PC-9 (cell line): ENCODE measurements around the gene ARHGAP6. TPM values are rescaled to one million over a fixed set of nuclear protein-coding genes. Genes with fewer than 3 reads are reported as not detected.
A peak's percentile ranks its signal among the peaks of the same experiment; 100 is the strongest.

Experiments
- BruUV-seq: library from RNA; stranded (reverse); fragments of 400-500 nt; replicated peaks from 2 replicates; lab custom pipeline; 2021; lab: Mats Ljungman, UMichigan
- CTCF ChIA-PET: fragments of 300-600 bp; sonication (Branson Sonifier 250); formaldehyde crosslinking; loops from one replicate; lab custom pipeline; 2022; ENCODE audit warnings: antibody characterized with exemption; lab: Charles Lee
- POLR2A ChIA-PET: fragments of 300-600 bp; sonication (Branson Sonifier 250); formaldehyde crosslinking; loops from one replicate; lab custom pipeline; 2022; ENCODE audit warnings: antibody characterized with exemption; ENCODE audit not compliant: unreplicated experiment; lab: Charles Lee
- DNase-seq, 2 experiments: peaks; one replicate each; pipeline versions ENCODE4 v3.0.0 to v3.0.0-alpha.2; 2015 to 2022; ENCODE audit warnings: mixed read lengths in 1 of 2
- H2AFZ ChIP-seq: fragments of 200-600 bp; sonication (generic); 2 replicates; pipeline ENCODE4 v1.8.1; 2017; ENCODE audit warnings: antibody characterized with exemption
- H3F3A ChIP-seq: fragments of 200-600 bp; sonication (generic); 2 replicates; pipeline ENCODE4 v1.8.1; 2017; ENCODE audit warnings: antibody characterized with exemption, mild to moderate bottlenecking, low read depth; ENCODE audit not compliant: insufficient read depth
- H3K27ac ChIP-seq: fragments of 200-600 bp; sonication (generic); 2 replicates; pipeline ENCODE4 v1.6.1; 2016; ENCODE audit warnings: mixed run types
- H3K27me3 ChIP-seq: fragments of 200-600 bp; sonication (generic); 2 replicates; pipeline ENCODE4 v1.6.1; 2016; ENCODE audit warnings: low read depth, mixed run types; ENCODE audit not compliant: insufficient read depth
- H3K36me3 ChIP-seq: fragments of 200-600 bp; sonication (generic); 2 replicates; pipeline ENCODE4 v1.6.1; 2016; ENCODE audit warnings: low read depth, mixed run types
- H3K4me1 ChIP-seq: fragments of 200-600 bp; sonication (generic); replicated peaks from 2 replicates; pipeline ENCODE4 v1.6.1; 2016; ENCODE audit warnings: mixed run types; ENCODE audit not compliant: insufficient read depth
- H3K4me2 ChIP-seq: fragments of 200-600 bp; sonication (generic); 2 replicates; pipeline ENCODE4 v1.6.1; 2017; ENCODE audit warnings: mixed run types
- H3K4me3 ChIP-seq: fragments of 200-600 bp; sonication (generic); 2 replicates; pipeline ENCODE4 v1.6.1; 2016; ENCODE audit warnings: mixed run types
- H3K79me2 ChIP-seq: fragments of 200-600 bp; sonication (generic); 2 replicates; pipeline ENCODE4 v1.6.1; 2017; ENCODE audit warnings: low read depth, mixed run types
- H3K9me2 ChIP-seq: fragments of 200-600 bp; sonication (generic); 2 replicates; pipeline ENCODE4 v1.8.1; 2017; ENCODE audit warnings: mild to moderate bottlenecking; ENCODE audit not compliant: insufficient read depth
- H3K9me3 ChIP-seq: fragments of 200-600 bp; sonication (generic); 2 replicates; pipeline ENCODE4 v1.8.1; 2016; ENCODE audit warnings: low read depth; ENCODE audit not compliant: insufficient read depth
- H4K20me1 ChIP-seq: fragments of 200-600 bp; sonication (generic); 2 replicates; pipeline ENCODE4 v1.8.1; 2017; ENCODE audit not compliant: insufficient read depth
- CTCF ChIP-seq: fragments of 200-600 bp; sonication (generic); conservative IDR thresholded peaks from 2 replicates; pipeline ENCODE4 v1.6.1; 2017; ENCODE audit warnings: mixed run types, antibody characterized with exemption, mild to moderate bottlenecking, moderate library complexity
- EZH2 ChIP-seq: fragments of 200-600 bp; sonication (generic); IDR thresholded peaks from 2 replicates; pipeline ENCODE4 v1.8.0; 2017; ENCODE audit warnings: antibody characterized with exemption, low read depth
- intact Hi-C: fragments of 100-400 bp; cut with micrococcal nuclease; formaldehyde crosslinking; loops from one replicate; pipeline ENCODE4 v1.10.0; 2022; ENCODE audit not compliant: unreplicated experiment
- total RNA-seq: library from RNA; stranded (reverse); gene quantifications from 2 replicates; pipeline ENCODE4 v1.2.3, GENCODE V29; 2021

Gene ARHGAP6
- total RNA-seq, 1 experiment from 2014 or later: not detected

DNA sequence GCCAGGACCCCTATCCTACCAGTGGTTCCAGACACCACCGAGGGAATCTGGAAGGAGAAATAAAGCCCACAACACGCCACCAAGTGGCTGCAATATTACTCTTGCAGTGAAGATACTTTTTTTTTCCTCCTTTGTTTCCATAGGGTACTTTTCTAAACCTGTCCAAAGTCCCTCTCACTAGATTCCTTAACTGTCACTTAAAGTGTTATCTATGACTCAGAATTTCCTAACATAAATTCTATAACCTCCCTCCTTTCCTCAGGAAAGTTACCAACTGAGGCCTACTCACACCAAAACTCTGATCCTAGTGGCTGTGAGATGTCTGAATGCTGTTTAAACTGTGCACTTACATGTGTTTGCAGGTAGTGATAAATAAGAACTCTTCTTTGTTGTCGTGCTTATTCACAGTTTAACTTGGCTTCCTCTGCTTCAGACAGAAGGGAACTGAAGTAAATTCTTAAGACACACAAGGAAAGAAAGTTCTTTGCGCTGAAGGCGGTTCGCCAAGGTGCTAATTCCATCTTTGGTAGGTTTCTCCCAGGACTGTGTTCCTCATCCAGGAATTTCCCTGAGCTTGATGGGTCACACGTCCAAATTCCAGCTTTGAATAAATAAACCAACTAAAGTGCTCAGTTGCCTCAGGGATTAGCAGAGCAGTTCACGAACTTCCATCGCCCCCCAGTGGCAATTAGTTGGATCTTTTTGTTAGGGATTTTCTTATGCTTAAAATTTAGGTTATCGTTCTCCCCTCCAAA is 565.3 kb downstream of the ARHGAP6 start:
- no peaks in the 10 kb centered on the region for H3K27me3 ChIP-seq
- no peak overlapping the region for H3K4me3 ChIP-seq
- TF ChIP-seq EZH2: no peak
- peak; percentile 70 for TF ChIP-seq CTCF
- no peak overlapping the region for H3K4me2 ChIP-seq
- no peak overlapping the region for H3K27ac ChIP-seq
- ChIA-PET CTCF (interaction anchor here (1.1 to 1.7 kb wide), 2 partner anchors 910 to 913 kb away, joined by 3 to 13 read pairs; no protein-coding TSS in a partner anchor), POLR2A (interaction anchor here (0.6 kb wide), 1 partner anchor 497 kb away, joined by 7 read pairs; no protein-coding TSS in a partner anchor)
- intact Hi-C loops: loop anchor here (1.0 kb wide), 3 partner anchors 375 to 910 kb away; no protein-coding TSS in a partner anchor
- H3F3A ChIP-seq: no peaks in the 10 kb centered on the region
- no TSS peak for BruUV-seq
- H4K20me1 ChIP-seq: no peaks in the 10 kb centered on the region
- no peaks in the 10 kb centered on the region for H3K36me3 ChIP-seq
- H2AFZ ChIP-seq: no peak overlapping the region
- DNase-seq: peak in 1 of 2 experiments; percentile 24
- H3K79me2 ChIP-seq: no peaks in the 10 kb centered on the region
- H3K4me1 ChIP-seq: no peaks in the 10 kb centered on the region
- H3K9me2 ChIP-seq: no peaks in the 10 kb centered on the region
- no peaks in the 10 kb centered on the region for H3K9me3 ChIP-seq

DNA sequence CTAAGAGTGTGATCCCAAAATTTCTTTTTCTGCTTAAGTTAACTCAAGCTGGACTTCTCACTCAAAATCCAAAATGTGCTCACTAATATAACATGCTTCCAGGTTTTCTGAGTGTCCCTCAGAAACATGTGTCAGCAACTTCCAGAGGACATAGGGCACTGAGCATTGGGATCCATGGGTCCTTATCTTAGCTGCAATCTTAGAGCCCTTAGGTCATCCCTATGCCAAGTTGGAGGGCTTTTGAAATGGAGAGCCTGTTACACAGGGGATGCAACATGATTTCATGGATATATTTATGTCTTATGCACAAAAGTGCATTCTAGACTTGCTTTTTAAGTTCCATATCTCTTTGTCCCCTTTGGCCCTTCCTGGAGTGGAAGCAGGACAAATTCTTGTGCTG is 566.3 kb downstream of the ARHGAP6 start:
- Histone ChIP-seq H3K27me3 (no peaks in the 10 kb centered on the region), H3K4me3 (no peak overlapping the region), H2AFZ (no peak overlapping the region), H3K4me2 (no peak overlapping the region), H3K27ac (no peak overlapping the region), H3K4me1 (no peaks in the 10 kb centered on the region), H4K20me1 (no peaks in the 10 kb centered on the region), H3K9me3 (no peaks in the 10 kb centered on the region), H3F3A (no peaks in the 10 kb centered on the region), H3K36me3 (no peaks in the 10 kb centered on the region), H3K79me2 (no peaks in the 10 kb centered on the region), H3K9me2 (no peaks in the 10 kb centered on the region)
- no peak for DNase-seq
- BruUV-seq: no TSS peak
- ChIA-PET POLR2A (no interaction called here), CTCF (no interaction called here)
- intact Hi-C loops: no loop called here
- TF ChIP-seq EZH2 (no peak), CTCF (no peak)

GRCh38 chrX:11097933-11098332 is 567.8 kb downstream of the ARHGAP6 start:
- Histone ChIP-seq H3K4me1 (no peaks in the 10 kb centered on the region), H4K20me1 (no peaks in the 10 kb centered on the region), H3K27ac (no peak overlapping the region), H3K4me2 (no peak overlapping the region), H3F3A (no peaks in the 10 kb centered on the region), H3K9me2 (no peaks in the 10 kb centered on the region), H3K79me2 (no peaks in the 10 kb centered on the region), H3K9me3 (no peaks in the 10 kb centered on the region), H3K36me3 (no peaks in the 10 kb centered on the region), H3K4me3 (no peak overlapping the region), H3K27me3 (no peaks in the 10 kb centered on the region), H2AFZ (no peak overlapping the region)
- BruUV-seq: no TSS peak
- intact Hi-C loops: no loop called here
- ChIA-PET POLR2A (no interaction called here), CTCF (no interaction called here)
- TF ChIP-seq EZH2 (no peak), CTCF (no peak)
- DNase-seq: no peak
